Stomach (tissue), 9 donors: ENCODE measurements around the gene GEMIN7. TPM values are rescaled to one million over a fixed set of nuclear protein-coding genes. Genes with fewer than 3 reads are reported as not detected.

ENCODE experiments used
- DNase-seq, 2 donors: peaks; one replicate each; pipeline versions ENCODE4 v3.0.0 to v3.0.0-alpha.2; 2013 to 2019
- H3K27ac ChIP-seq, 5 donors: fragments of 200-600 bp in 4 of 5; sonication (generic) in 4 of 5; one replicate each; pipeline ENCODE4 v1.5.1; 2013 to 2019; ENCODE audit warnings: mild to moderate bottlenecking in 1 of 5, moderate library complexity in 1 of 5
- H3K27me3 ChIP-seq, 3 donors: fragments of 200-600 bp; sonication (generic); one replicate each; pipeline ENCODE4 v1.5.1; 2017 to 2019; ENCODE audit warnings: mixed run types in 1 of 3
- H3K36me3 ChIP-seq, 4 donors: fragments of 200-600 bp; sonication (generic); 1 replicate in 3 of 4; 2 replicates in 1 of 4; pipeline ENCODE4 v1.5.1; 2016 to 2019
- H3K4me1 ChIP-seq, 4 donors: fragments of 200-600 bp; sonication (generic); one replicate each; pipeline ENCODE4 v1.5.1; 2016 to 2019
- H3K4me3 ChIP-seq, 4 donors: fragments of 200-600 bp; sonication (generic) in 3 of 4; one replicate each; pipeline ENCODE4 v1.5.1; 2016 to 2019; ENCODE audit warnings: mild to moderate bottlenecking in 1 of 4
- H3K9me3 ChIP-seq, 4 donors: fragments of 200-600 bp; sonication (generic); one replicate each; pipeline ENCODE4 v1.5.1; 2016 to 2019
- EP300 ChIP-seq: sonication (generic); formaldehyde crosslinking; IDR thresholded peaks from one replicate; pipeline ENCODE4 v1.6.1; 2017; ENCODE audit warnings: antibody characterized with exemption
- POLR2A ChIP-seq, 4 donors: fragments of 450-650 bp; IDR thresholded peaks; one replicate each; pipeline ENCODE4 v1.6.1; 2016; ENCODE audit warnings: antibody characterized with exemption in 4 of 4, control low read depth in 2 of 4, mild to moderate bottlenecking in 1 of 4, moderate library complexity in 1 of 4
- POLR2AphosphoS5 ChIP-seq, 3 donors: sonication (generic); formaldehyde crosslinking; IDR thresholded peaks; one replicate each; pipeline ENCODE4 v1.6.1; 2016; ENCODE audit warnings: antibody characterized with exemption in 3 of 3
- WGBS, 5 donors: extraction: QIAGEN DNeasy Blood & Tissue Kit in 3 of 5; methylation state at CpG; one replicate each; pipeline versions ENCODE4 v1.1.5 to v1.1.7; 2013 to 2018; 5-methylcytosine and 5-hydroxymethylcytosine counted together
- intact Hi-C: fragments of 100-400 bp; cut with DNase I; formaldehyde crosslinking; loops from one replicate; pipeline ENCODE4 v1.15.1; 2023; ENCODE audit warnings: low total_unique reads
- polyA plus RNA-seq, 3 donors: library from polyadenylated mRNA; stranded (reverse); fragments of 200-250 nt; gene quantifications; one replicate each; pipeline ENCODE4 v1.2.3, GENCODE V29; 2013
- total RNA-seq, 5 donors: library from RNA; depleted of rRNA; stranded (reverse); fragments of >200 nt; gene quantifications; one replicate each; pipeline versions ENCODE4 v1.1.0 to v1.2.3, GENCODE V29; 2014 to 2016
- TF ChIP-seq, protein P1 (sequence below), 7 experiments: fragments of 450-650 bp in 4 of 7; fragments of 200-600 bp in 3 of 7; sonication (generic) in 3 of 7; IDR thresholded peaks; one replicate each; pipeline ENCODE4 v1.5.1; 2016 to 2019; ENCODE audit warnings: antibody characterized with exemption in 7 of 7, control low read depth in 2 of 7, mild to moderate bottlenecking in 1 of 7
- donor health status: healthy with polysubstance abuse.
- donor health status: Bipolar disorder and iron deficiency.
- donor health status: healthy.

Gene GEMIN7
- total and polyA plus RNA-seq, 8 donors: 1.8 to 107 (median 25.3) TPM

DNA sequence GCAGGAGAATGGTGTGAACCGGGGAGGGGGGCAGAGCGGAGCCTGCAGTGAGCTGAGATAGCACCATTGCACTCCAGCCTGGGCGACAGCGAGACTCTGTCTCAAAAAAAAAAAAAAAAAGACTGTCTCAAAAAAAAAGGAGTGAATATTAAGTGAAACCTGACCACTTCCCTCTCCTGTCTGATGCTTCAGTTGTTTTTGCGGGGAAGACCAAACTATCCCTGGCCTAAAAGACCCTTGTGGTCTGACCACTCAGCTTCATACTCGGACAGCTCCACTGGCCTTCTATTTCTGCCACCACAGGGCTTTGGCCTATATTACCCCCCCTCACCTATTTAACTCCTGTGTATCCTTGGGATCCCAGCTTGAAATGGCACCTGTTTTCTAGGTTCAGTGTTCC, 37.9 kb upstream of the GEMIN7 start:
- DNase-seq: no peak
- peak overlapping the region in 3 of 5 donors; percentile 18 to 99 (median 96) for H3K27ac ChIP-seq
- H3K27me3 ChIP-seq: no peaks in the 10 kb centered on the region
- peaks cover 37 to 78% (median 73%) of the 10 kb centered on the region in 4 donors for H3K4me1 ChIP-seq
- peak overlapping the region in 1 of 4 donors; percentile 80 for H3K4me3 ChIP-seq
- H3K36me3 ChIP-seq: peaks cover 41 to 79% (median 70%) of the 10 kb centered on the region in 4 donors
- TF ChIP-seq, protein P1, sequence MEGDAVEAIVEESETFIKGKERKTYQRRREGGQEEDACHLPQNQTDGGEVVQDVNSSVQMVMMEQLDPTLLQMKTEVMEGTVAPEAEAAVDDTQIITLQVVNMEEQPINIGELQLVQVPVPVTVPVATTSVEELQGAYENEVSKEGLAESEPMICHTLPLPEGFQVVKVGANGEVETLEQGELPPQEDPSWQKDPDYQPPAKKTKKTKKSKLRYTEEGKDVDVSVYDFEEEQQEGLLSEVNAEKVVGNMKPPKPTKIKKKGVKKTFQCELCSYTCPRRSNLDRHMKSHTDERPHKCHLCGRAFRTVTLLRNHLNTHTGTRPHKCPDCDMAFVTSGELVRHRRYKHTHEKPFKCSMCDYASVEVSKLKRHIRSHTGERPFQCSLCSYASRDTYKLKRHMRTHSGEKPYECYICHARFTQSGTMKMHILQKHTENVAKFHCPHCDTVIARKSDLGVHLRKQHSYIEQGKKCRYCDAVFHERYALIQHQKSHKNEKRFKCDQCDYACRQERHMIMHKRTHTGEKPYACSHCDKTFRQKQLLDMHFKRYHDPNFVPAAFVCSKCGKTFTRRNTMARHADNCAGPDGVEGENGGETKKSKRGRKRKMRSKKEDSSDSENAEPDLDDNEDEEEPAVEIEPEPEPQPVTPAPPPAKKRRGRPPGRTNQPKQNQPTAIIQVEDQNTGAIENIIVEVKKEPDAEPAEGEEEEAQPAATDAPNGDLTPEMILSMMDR (IDR thresholded peaks at IDR 0.05): no peak
- TF ChIP-seq EP300 (no peak), POLR2AphosphoS5 (IDR thresholded peaks at IDR 0.05) (no peak), POLR2A (IDR thresholded peaks at IDR 0.05) (no peak)
- intact Hi-C loops: no loop called here
- 81 to 90% (median 86%) methylated on average over 4 to 6 of the region's 6 CpGs for WGBS, 5 donors
- H3K9me3 ChIP-seq: no peaks in the 10 kb centered on the region

DNA sequence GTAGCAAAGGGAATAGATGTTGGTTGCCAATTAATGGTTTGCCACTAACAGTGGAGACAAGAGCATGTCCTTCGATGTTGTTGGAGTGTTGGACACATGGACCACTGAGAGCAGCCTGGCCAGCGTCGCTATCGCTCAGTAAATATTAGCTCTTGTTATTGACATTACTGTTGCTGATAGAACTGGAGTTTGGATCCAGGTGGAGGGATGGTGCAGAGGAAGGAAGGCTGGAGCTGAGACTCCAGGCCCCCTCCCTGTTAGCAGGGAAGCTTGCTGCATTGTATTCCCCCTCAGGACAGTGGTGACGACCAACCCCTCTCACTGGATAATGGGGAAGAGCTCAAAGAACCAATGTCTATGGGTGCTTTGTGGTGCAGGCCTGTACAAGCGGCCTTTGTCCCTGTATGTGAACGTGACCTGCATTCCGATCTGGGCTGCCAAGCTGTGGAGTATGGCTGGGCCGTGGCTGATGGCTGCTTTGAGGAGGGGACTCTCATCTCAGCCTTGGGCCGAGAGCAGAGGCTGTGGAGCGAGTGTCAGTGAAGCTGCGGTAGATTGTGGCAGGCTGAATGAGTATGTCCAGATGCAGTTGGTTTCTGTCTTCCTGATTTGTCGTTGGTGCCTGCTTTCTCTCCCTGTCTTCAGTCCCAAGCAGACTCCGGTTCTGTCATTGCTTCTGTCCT, 33.2 kb upstream of the GEMIN7 start:
- H3K4me3 ChIP-seq: peak overlapping the region in 1 of 4 donors; percentile 32
- TF ChIP-seq POLR2AphosphoS5 (IDR thresholded peaks at IDR 0.05): peak in 1 of 3 donors; percentile 63
- TF ChIP-seq, protein P1 (IDR thresholded peaks at IDR 0.05): no peak
- H3K27ac ChIP-seq: peak overlapping the region; percentile 31 to 72 (median 63)
- H3K4me1 ChIP-seq: peaks cover 55 to 97% (median 93%) of the 10 kb centered on the region in 4 donors
- peak; percentile 62 to 86 for DNase-seq
- peaks cover 35 to 63% (median 59%) of the 10 kb centered on the region in 4 donors for H3K36me3 ChIP-seq
- intact Hi-C loops: no loop called here
- 32 to 46% (median 39%) methylated on average over 13 to 14 of the region's 14 CpGs for WGBS, 5 donors
- H3K9me3 ChIP-seq: no peaks in the 10 kb centered on the region
- no peaks in the 10 kb centered on the region for H3K27me3 ChIP-seq

DNA sequence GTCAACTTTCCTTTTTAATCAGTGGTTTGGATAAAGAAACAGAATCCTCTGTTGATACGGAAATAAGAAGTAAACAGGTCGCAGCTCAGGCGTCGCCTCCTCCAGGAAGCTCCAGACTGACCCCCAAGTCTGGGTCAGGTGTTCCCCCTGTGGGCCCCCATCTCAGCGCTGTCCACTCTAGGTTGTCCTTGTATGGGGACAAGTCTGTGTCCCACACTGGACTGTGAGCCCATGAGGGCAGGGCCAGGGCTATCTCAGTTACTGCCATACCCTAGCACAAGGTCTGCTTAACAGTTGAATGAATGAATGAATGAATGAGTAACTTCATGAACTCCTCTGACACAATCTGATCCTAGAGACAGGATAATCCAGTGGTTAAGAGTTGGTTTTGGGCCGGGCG, 32.7 kb upstream of the GEMIN7 start:
- peak overlapping the region; percentile 31 to 72 (median 63) for H3K27ac ChIP-seq

DNA sequence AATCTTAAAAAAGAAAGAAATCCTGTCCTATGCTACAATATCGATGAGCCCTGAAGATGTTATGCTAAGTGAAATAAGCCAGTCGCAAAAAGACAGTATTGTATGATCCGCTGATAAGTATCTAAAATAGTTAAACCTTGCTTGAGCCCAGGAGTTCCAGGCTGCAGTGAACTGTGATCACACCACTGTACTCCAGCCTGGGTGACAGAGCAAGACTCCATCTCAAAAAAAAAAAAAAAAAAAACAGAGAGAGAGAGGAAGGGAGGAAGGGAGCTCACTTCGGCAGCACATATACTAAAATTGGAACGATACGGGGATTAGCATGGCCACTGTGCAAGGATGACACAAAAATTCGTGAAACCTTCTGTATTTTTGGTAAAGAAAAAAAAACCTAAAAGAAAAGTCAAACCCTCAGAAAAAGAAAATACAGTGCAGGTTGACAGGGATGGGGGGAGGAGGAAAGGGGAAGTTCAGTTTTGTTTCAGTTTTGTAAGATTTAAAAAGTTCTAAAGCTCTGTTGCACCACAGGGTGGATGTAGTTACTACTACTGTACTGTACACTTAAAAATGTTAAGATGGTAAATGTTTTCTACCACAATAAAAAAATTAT, 31.8 kb upstream of the GEMIN7 start:
- H3K36me3 ChIP-seq: peaks cover 22 to 59% (median 58%) of the 10 kb centered on the region in 4 donors
- intact Hi-C loops: no loop called here
- H3K9me3 ChIP-seq: no peaks in the 10 kb centered on the region
- DNase-seq: no peak
- peak overlapping the region in 2 of 5 donors; percentile 27 to 72 for H3K27ac ChIP-seq
- TF ChIP-seq, protein P1 (IDR thresholded peaks at IDR 0.05): peak in 1 of 7 experiments; percentile 7
- TF ChIP-seq EP300: no peak
- peaks cover 61 to 97% (median 93%) of the 10 kb centered on the region in 4 donors for H3K4me1 ChIP-seq
- no peaks in the 10 kb centered on the region for H3K27me3 ChIP-seq
- 67 to 83% (median 78%) methylated on average over 7 of the region's 7 CpGs for WGBS, 5 donors
- H3K4me3 ChIP-seq: no peak overlapping the region

More for the DNA sequence above, 32.7 kb upstream of the GEMIN7 start:
- no peaks in the 10 kb centered on the region for H3K9me3 ChIP-seq
- peak overlapping the region in 1 of 4 donors; percentile 32 for H3K4me3 ChIP-seq
- DNase-seq: no peak
- H3K36me3 ChIP-seq: peaks cover 31 to 59% (median 58%) of the 10 kb centered on the region in 4 donors
- peaks cover 55 to 97% (median 93%) of the 10 kb centered on the region in 4 donors for H3K4me1 ChIP-seq
- TF ChIP-seq POLR2A (IDR thresholded peaks at IDR 0.05) (no peak), EP300 (no peak), POLR2AphosphoS5 (IDR thresholded peaks at IDR 0.05) (no peak)
- TF ChIP-seq, protein P1 (IDR thresholded peaks at IDR 0.05): no peak
- whole genome bisulfite sequencing, 5 donors: 46 to 70% (median 58%) methylated on average over 7 of the region's 7 CpGs
- intact Hi-C loops: no loop called here
- H3K27me3 ChIP-seq: no peaks in the 10 kb centered on the region
